ENCODE data around the gene TNFRSF12A.

The TNFRSF12A gene

GRCh38 chr16:3020604-3021448, 658 bp downstream of the TNFRSF12A start:
- H3K36me3 ChIP-seq (replicated peaks) = peaks cover 10% of the 10 kb centered on the region
- H3K27me3 ChIP-seq (replicated peaks) = no peaks in the 10 kb centered on the region
- H3K27ac ChIP-seq = peak overlapping the region; percentile 97
- in situ Hi-C loops (cut with HindIII; ENCODE audit: low pct_ligation_motif_present, low sequenced_read_pairs) = no loop called here
- TF ChIP-seq CTCF (IDR thresholded peaks at IDR 0.05; ENCODE audit: low read depth, low read length, missing control alignments) = no peak
- H3K4me3 ChIP-seq (ENCODE audit: low read depth, low read length) = peak overlapping the region; percentile 95
- peak; percentile 78 for DNase-seq

GRCh38 chr16:3021449-3022207, 1.5 kb downstream of the TNFRSF12A start:
- in situ Hi-C loops (cut with HindIII; ENCODE audit: low pct_ligation_motif_present, low sequenced_read_pairs) = no loop called here
- H3K36me3 ChIP-seq (replicated peaks) = peaks cover 10% of the 10 kb centered on the region
- H3K27ac ChIP-seq = peak overlapping the region; percentile 97
- H3K27me3 ChIP-seq (replicated peaks) = no peaks in the 10 kb centered on the region
- TF ChIP-seq CTCF (IDR thresholded peaks at IDR 0.05; ENCODE audit: low read depth, low read length, missing control alignments) = peak; percentile 49
- H3K4me3 ChIP-seq (ENCODE audit: low read depth, low read length) = peak overlapping the region; percentile 95
- DNase-seq = peak; percentile 91

GRCh38 chr16:3022208-3022683, 2.1 kb downstream of the TNFRSF12A start:
- in situ Hi-C loops (cut with HindIII; ENCODE audit: low pct_ligation_motif_present, low sequenced_read_pairs) = no loop called here
- Histone ChIP-seq H3K36me3 (replicated peaks) (peaks cover 15% of the 10 kb centered on the region), H3K27me3 (replicated peaks) (no peaks in the 10 kb centered on the region), H3K27ac (peak overlapping the region; percentile 97), H3K4me3 (ENCODE audit: low read depth, low read length) (peak overlapping the region; percentile 95)
- no peak for TF ChIP-seq CTCF (IDR thresholded peaks at IDR 0.05; ENCODE audit: low read depth, low read length, missing control alignments)
- DNase-seq = peak; percentile 93

DNA sequence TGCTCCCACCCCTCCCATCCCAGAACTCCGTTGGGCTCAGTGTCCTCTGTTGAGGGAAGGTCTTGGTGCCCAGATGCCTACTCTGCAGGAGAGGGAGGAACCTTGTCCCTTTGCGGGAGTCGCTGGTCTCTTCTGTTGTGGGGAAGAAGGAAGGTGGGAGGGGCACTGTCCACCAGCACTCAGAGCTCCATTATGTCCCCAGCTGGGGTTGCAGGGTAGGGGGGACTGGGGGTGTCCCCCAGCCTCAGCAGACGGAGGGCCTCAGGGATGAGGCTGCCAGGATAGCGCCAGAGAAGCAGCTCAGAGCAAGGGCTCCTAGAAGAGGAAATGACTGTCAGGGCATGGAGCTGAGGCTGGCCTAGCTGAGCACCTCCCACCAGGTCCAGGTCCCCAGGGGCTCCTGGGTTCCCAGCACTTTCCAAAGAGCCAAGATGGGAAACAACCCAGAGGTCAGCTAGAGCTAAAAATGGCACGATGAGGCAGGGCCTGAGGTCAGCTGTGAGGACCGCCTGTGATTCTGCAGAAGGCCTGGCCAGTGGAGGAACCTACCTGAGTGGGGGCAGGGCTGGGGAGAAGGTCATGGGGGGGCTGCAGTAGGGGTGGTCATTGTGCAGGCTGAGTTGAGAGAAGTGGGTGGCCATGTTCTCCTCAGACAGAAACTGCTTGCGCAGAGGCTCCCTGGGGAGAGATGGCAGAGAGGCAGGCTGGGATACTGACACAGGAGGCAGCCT, 2.7 kb downstream of the TNFRSF12A start:
- in situ Hi-C loops (cut with HindIII; ENCODE audit: low pct_ligation_motif_present, low sequenced_read_pairs) = no loop called here
- Histone ChIP-seq H3K27ac (peak overlapping the region; percentile 97), H3K27me3 (replicated peaks) (no peaks in the 10 kb centered on the region), H3K4me3 (ENCODE audit: low read depth, low read length) (peak overlapping the region; percentile 95), H3K36me3 (replicated peaks) (peaks cover 17% of the 10 kb centered on the region)
- no peak for TF ChIP-seq CTCF (IDR thresholded peaks at IDR 0.05; ENCODE audit: low read depth, low read length, missing control alignments)
- DNase-seq = peak; percentile 15

DNA sequence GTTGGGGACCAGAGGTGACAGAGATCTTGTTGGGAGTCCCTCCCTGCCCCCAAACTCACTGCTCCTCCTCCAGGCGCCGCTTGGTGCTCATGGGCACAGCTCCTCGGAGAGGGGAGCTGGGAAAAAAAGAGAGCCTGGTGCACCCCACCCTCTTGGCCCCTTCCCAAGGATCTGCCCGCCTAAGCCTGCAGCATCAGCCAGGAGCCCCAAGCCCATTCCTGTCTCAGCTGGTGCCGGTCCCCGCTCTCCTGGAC, 3.2 kb downstream of the TNFRSF12A start:
- Histone ChIP-seq H3K4me3 (ENCODE audit: low read depth, low read length) (peak overlapping the region; percentile 95), H3K36me3 (replicated peaks) (peaks cover 17% of the 10 kb centered on the region), H3K27me3 (replicated peaks) (no peaks in the 10 kb centered on the region), H3K27ac (peak overlapping the region; percentile 97)
- TF ChIP-seq CTCF (IDR thresholded peaks at IDR 0.05; ENCODE audit: low read depth, low read length, missing control alignments) = no peak
- DNase-seq = peak; percentile 54
- in situ Hi-C loops (cut with HindIII; ENCODE audit: low pct_ligation_motif_present, low sequenced_read_pairs) = no loop called here
